Stimulated activated CD4-positive, alpha-beta T cell treated with anti-CD3 and anti-CD28 coated beads, Interleukin-15, amount 100 ng/mL, for 24 hours (primary cell): ENCODE measurements around the gene ZNF630.
"Not testable (repeated sequence)": the region's sequence is repeated elsewhere in the genome, so short reads cannot be mapped to it uniquely, and the experiment has no call there.

Experiments
- DNase-seq: peaks from one replicate; pipeline ENCODE4 v3.0.0-alpha.2; 2020

Gene ZNF630

DNA sequence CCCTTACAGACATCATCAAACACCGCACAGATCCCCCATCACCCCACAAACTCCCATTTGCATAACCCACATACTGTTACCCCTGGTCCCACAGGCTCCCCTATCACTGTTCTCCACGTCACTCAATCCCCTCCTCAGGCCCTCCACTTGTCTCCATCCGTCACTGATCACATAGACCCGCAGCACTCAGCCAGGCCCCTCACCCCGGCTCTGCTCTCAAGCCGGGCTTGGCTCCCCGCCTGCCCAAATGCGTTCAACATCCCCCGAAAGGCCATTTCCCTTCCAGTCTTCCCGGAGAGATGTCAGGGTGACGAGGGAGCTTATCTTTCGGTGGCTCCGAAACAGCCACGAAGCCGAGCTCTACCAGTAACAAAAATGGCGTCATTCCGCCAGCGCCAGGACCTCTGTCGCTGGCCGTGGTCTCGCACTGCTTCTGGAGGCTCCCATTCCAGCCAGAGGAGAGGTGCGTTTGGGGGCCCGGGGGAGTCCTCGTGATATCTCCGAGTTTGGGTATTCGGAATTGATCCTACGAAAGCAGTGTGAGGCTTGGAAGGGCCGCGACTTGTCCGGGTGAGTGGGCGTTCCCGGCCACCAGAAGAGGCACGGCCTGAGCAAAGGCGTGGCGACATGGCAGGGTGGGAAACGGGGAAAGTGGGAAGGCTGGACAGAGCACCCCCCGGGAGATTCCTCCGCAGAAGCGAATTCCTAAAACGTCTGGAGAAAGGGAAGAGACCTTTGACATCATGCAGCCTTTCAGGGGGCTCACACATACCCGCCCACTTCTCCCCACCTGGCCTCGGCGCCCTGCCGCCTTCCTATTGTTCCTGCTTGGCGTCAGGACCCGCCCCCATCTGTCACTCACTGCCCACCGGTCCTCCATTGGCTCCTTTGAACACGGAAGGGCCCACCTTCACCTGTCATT is at the start of gene ZNF630:
ZNF630 (minus strand) TSS at position 577 of the 922 bp plus-strand sequence. CDS start 4,754 bp downstream, outside the sequence.
- peak; percentile 73 for DNase-seq

DNA sequence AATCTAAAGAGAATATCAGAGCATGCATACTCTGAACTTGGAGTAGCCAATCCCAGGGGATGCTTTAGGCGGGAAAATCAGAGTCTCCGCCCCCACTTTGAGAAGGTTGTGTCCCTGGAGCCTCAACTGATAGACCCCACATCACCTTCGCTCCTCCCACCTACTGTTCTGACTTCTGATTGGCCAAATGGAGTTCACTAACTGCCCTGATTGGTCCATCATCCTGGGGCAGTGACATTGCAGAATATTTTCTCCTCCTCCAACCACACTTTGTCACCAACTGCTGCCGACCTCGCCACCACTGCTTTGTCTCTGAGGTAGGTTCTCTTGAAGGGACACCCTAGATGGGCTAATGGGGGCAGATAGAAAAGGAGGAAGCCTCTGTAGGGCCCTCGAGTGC is 36.3 kb upstream of the ZNF630 start:
- no peak for DNase-seq

DNA sequence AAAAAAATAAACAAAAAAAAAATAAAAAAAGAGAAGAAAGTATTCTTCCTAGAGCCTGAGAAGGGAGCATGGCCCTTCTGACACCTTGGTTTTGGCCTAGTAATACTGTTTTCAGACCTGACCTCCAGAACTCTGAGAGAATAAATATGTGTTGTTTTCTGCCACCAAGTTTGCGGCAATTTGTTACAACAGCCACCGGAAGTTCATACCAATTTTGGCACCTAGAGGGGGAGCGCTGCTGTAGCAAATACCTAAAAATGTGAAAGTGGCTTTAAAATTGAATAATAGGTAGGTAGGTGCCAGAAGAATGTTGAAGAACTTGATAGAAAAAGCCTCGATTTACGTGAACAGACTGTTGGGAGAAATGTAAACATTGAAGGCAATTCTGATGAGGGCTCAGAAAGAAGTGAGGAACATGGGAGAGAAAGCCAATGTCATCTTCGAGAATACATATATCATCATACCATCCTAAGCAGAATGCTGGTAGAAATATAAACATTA is 31.5 kb upstream of the ZNF630 start:
- no peak for DNase-seq

DNA sequence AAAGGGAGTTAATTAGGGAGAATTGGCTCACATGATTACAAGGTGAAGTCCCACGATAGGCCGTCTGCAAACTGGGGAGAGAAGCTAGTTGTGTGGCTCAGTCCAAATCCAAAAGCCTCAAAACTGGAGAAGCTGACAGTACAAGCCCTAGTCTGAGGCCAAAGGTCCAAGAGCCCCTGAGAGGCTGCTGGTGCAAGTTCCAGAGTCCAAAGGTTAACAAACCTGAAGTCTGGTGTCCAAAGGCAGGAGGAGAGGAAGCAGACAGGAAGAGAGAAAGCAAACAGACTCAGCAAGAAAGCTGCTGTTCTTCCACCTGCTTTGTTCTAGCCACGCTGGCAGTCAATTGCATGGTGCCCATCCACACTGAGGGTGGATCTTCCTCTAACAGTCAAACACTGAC is 30.0 kb upstream of the ZNF630 start:
- no peak for DNase-seq

- not testable (repeated sequence) for DNase-seq
These were observed 21.1 kb upstream of the ZNF630 start for GRCh38 chrX:48092558-48092957.

- no peak for DNase-seq
These were observed 18.7 kb upstream of the ZNF630 start for GRCh38 chrX:48090123-48090522.

DNA sequence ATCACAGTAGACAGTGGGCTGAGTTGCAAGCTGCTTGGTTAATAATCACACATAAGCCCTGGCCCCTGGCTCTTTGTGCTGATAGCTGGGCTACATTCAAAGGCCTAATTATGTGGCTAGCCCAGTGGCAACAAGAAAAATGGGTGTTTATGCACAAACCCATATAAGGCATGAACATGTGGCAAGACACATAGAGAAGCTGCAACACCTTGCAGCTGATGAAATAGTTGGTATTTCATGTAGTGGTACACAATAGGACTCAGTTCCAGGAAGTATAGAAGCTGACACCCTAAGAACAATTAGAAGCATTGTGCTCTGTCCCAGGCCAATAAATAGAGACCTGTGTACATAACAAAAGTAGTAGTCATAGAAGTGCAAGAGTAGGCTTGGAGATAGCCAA is 14.6 kb upstream of the ZNF630 start:
- DNase-seq = no peak

DNA sequence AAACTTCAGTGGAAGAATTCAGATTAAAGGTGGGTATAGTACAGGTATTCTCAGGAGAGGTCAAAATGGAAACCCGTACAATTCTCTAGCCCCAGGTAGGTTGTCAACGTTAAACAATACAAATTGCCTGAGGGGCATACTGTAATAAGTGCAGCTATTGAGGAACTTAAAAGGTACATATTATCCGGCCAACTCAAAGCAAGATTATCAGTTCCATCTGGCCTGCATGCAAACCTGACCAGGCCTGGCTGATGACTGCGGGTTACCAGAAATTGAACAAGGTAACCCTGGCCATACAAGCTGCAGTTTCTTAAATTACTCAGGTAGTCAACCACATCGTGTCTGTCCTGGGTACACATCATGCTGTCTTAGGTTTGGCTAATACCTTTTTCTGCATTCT is 12.3 kb upstream of the ZNF630 start:
- no peak for DNase-seq

GRCh38 chrX:48083212-48083611 is 11.8 kb upstream of the ZNF630 start:
- DNase-seq = peak; percentile 52

GRCh38 chrX:48076343-48076742 is 4.9 kb upstream of the ZNF630 start:
- DNase-seq = no peak

- DNase-seq = no peak
These were observed 656 bp upstream of the ZNF630 start for GRCh38 chrX:48071986-48072605.

DNA sequence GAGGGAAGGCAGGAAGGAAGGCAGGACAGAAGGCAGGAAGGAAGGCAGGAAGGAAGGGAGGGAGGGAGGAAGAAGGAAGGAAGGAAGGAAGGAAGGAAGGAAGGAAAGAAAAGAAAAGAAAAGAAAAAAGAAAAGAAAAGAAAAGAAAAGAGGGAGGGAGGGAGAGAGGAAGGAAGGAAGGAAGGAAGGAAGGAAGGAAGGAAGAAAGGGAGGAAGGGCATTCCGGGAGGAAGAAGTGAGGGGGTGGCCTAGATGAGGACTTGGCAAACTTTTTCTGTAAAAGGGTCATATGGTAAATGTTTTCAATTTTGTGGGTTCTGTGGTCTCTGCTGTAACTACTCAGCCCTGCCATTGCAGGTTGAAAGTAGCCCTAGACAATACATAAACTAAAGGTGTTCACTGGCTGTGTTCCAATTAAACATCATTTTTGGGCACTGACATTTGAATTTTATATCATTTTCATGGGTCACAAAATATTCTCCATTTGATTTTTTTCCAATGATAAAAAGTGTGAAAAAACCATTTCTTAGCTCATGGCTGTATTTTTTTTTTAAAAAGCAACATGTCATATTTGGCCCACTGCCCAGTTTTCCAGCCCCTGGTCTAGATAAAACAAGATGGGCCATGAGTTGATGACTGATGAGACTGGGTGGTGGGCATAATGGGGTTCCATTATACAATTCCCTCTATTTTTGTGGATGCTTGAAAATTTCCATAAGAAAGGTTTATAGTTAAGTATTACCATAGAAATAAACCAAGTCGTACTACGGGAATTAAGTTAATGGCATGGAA is 3.1 kb downstream of the ZNF630 start:
- no peak for DNase-seq

GRCh38 chrX:48064261-48064660 is 7.2 kb downstream of the ZNF630 start:
- no peak for DNase-seq

- no peak for DNase-seq
These were observed 12.2 kb downstream of the ZNF630 start for GRCh38 chrX:48059296-48059639.

DNA sequence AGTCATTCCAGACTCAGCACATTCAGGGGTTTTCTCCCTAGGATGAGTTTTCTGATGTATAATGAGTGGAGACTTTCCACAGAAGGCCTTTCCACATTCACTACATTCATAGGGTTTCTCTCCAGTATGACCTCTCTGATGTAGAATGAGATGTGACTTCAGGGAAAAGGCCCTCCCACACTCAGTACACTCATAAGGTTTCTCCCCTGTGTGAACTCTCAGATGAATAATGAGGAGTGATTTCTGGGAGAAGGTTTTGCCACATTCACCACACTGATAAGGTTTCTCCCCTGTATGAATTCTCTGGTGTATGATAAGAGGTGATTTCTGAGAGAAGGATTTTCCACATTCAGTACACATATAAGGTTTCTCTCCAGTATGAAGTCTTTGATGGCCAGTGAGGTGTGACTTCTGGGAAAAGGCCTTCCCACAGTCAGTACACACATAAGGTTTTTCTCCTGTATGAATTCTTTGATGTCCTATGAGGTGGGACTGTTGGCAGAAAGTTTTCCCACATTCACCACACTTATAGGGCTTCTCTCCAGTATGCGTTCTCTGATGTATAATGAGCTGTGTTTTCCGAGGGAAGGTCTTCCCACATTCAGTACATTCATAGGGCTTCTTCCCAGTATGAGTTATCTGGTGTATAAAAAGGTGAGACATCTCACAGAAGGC is 12.7 kb downstream of the ZNF630 start:
- DNase-seq = no peak

- no peak for DNase-seq
These were observed 24.6 kb downstream of the ZNF630 start for GRCh38 chrX:48046846-48047245.

GRCh38 chrX:48045410-48046311 is 25.8 kb downstream of the ZNF630 start:
- no peak for DNase-seq

DNA sequence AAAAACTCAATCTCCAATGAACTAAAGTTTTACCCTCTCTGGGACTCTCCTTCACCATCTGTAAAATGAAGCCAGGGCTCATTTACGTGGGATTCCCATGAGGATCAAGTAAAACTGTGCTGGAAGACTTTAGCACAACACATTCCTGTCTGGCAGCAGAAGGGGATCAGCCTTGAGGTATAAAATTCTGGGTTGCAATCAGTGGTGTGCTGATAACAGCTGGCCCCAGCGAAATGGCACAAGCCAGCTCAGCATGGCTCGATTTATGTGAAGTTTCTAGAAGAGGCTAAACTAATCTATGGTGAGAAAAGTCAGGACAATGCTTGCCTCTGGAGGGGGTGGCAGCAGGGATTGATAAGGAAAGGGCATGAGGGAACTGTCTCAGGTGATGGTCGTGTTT is 28.4 kb downstream of the ZNF630 start:
- no peak for DNase-seq

- DNase-seq = no peak
These were observed 35.5 kb downstream of the ZNF630 start for GRCh38 chrX:48035891-48036290.

DNA sequence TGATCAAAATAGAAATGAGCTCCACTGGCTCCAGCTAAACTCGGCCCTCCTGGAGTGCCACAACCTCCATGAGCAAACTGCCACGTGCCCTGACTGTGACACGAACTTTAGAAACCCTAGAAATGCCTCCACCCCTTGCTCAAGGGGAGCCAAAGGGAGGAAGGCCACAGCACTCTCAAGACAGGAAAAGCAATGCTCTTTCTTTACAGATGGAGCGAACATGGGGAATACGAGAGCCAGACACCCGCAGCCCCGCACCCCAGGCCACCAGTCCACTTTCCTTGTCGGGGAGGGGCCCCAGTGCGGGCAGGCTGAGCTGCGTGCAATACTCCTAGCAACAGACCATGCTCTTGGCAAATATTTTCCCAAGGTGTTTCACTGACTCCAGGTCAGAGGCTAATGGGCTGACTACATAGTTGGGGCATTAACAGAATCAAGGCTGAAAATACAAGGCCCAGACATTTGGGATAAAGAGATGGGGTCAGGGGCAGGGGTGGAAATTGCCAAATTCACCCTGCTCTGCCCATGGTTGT is 40.7 kb downstream of the ZNF630 start:
- DNase-seq = not testable (repeated sequence)

GRCh38 chrX:48030237-48030636 is 41.2 kb downstream of the ZNF630 start:
- DNase-seq = no peak
